Stomach (tissue), 4 donors: ENCODE results near the gene ASS1.

Source experiments
- POLR2A ChIP-seq, 4 donors: fragments of 450-650 bp; IDR thresholded peaks; one replicate each; pipeline ENCODE4 v1.6.1; 2016; ENCODE audit warnings: antibody characterized with exemption in 4 of 4, control low read depth in 2 of 4, mild to moderate bottlenecking in 1 of 4, moderate library complexity in 1 of 4
- POLR2AphosphoS5 ChIP-seq, 3 donors: sonication (generic); formaldehyde crosslinking; IDR thresholded peaks; one replicate each; pipeline ENCODE4 v1.6.1; 2016; ENCODE audit warnings: antibody characterized with exemption in 3 of 3
- TF ChIP-seq, protein P1 (sequence below), 7 experiments: fragments of 450-650 bp in 4 of 7; fragments of 200-600 bp in 3 of 7; sonication (generic) in 3 of 7; IDR thresholded peaks; one replicate each; pipeline ENCODE4 v1.5.1; 2016 to 2019; ENCODE audit warnings: antibody characterized with exemption in 7 of 7, control low read depth in 2 of 7, mild to moderate bottlenecking in 1 of 7

DNA sequence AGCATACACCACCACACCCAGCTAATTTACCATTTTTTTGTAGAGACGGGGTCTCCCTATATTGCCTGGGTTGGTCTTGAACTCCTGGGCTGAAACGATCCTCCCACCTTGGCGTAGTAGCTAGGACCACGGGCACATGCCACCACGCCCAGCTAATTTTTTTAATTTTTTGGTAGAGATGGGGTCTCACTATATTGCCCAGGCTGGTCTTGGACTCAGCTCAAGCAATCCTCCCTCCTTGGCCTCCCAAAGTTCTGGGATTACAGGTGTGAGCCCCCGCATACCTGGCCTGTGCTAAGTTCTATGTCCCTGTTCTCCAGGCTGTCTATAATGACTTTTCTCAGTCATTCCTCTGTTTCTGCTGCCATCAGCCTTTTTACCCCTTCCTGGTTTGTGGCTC is 41.3 kb downstream of the ASS1 start:
- TF ChIP-seq, protein P1, sequence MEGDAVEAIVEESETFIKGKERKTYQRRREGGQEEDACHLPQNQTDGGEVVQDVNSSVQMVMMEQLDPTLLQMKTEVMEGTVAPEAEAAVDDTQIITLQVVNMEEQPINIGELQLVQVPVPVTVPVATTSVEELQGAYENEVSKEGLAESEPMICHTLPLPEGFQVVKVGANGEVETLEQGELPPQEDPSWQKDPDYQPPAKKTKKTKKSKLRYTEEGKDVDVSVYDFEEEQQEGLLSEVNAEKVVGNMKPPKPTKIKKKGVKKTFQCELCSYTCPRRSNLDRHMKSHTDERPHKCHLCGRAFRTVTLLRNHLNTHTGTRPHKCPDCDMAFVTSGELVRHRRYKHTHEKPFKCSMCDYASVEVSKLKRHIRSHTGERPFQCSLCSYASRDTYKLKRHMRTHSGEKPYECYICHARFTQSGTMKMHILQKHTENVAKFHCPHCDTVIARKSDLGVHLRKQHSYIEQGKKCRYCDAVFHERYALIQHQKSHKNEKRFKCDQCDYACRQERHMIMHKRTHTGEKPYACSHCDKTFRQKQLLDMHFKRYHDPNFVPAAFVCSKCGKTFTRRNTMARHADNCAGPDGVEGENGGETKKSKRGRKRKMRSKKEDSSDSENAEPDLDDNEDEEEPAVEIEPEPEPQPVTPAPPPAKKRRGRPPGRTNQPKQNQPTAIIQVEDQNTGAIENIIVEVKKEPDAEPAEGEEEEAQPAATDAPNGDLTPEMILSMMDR (IDR thresholded peaks at IDR 0.05), result no peak
- TF ChIP-seq POLR2A (IDR thresholded peaks at IDR 0.05), result no peak
- TF ChIP-seq POLR2AphosphoS5 (IDR thresholded peaks at IDR 0.05), result no peak
